ENCODE measurements around the gene HSP90AB1.

- TF ChIP-seq CTCF (IDR thresholded peaks at IDR 0.05; ENCODE audit: low read depth, low read length) (no peak), EZH2phosphoT487 (IDR thresholded peaks at IDR 0.05; ENCODE audit: low read depth) (no peak)
These were observed 8.1 kb upstream of the HSP90AB1 start for GRCh38 chr6:44238687-44239350.
